IMR-90 (cell line): Measurements from ENCODE around the gene CUL4A. TPM values are rescaled to one million over a fixed set of nuclear protein-coding genes. Genes with fewer than 3 reads are reported as not detected.

Source experiments
- ATAC-seq: fragments of 200-7000 bp; cut with Tn5 transposase; 2 replicates; pipeline ENCODE4 v1.9.1; 2020; ENCODE audit warnings: low read depth, mild to moderate bottlenecking, moderate library complexity
- BruUV-seq: library from RNA; stranded (reverse); fragments of 400-500 nt; replicated peaks from 2 replicates; lab custom pipeline; 2021; lab: Mats Ljungman, UMichigan
- CTCF ChIA-PET: fragments of 300-600 bp; formaldehyde crosslinking; extraction: SDS; loops from one replicate; lab custom pipeline; 2021; ENCODE audit warnings: antibody characterized with exemption; lab: Yijun Ruan, JAX
- POLR2A ChIA-PET: fragments of 300-600 bp; sonication (Branson Sonifier 250); formaldehyde crosslinking; loops from one replicate; lab custom pipeline; 2022; ENCODE audit warnings: antibody characterized with exemption; ENCODE audit not compliant: unreplicated experiment; lab: Charles Lee
- DNase-seq: peaks from one replicate; pipeline ENCODE4 v3.0.0; 2013
- H2AFZ ChIP-seq: replicated peaks from 2 replicates; pipeline ENCODE3; 2013; ENCODE audit warnings: low read length, mild to moderate bottlenecking; ENCODE audit not compliant: poor library complexity
- H2AK5ac ChIP-seq: 2 replicates; pipeline ENCODE4 v1.6.1; 2013; ENCODE audit warnings: low read depth, low read length, inconsistent platforms
- H2AK9ac ChIP-seq: replicated peaks from 2 replicates; pipeline ENCODE3; 2013; ENCODE audit warnings: mild to moderate bottlenecking, low read depth, low read length, moderate library complexity; ENCODE audit not compliant: poor library complexity
- H2BK120ac ChIP-seq: 2 replicates; pipeline ENCODE4 v1.6.1; 2013; ENCODE audit warnings: low read depth, low read length, inconsistent platforms
- H2BK15ac ChIP-seq: 3 replicates; pipeline ENCODE4 v1.6.1; 2013; ENCODE audit warnings: low read depth, low read length, inconsistent platforms
- H2BK20ac ChIP-seq: 2 replicates; pipeline ENCODE4 v1.6.1; 2013; ENCODE audit warnings: low read depth, mild to moderate bottlenecking, inconsistent platforms, low read length, moderate library complexity
- H2BK5ac ChIP-seq: 2 replicates; pipeline ENCODE4 v1.6.1; 2013; ENCODE audit warnings: mild to moderate bottlenecking, low read depth, low read length, inconsistent platforms; ENCODE audit not compliant: poor library complexity, severe bottlenecking
- H3K14ac ChIP-seq: replicated peaks from 2 replicates; pipeline ENCODE4 v1.6.1; 2013; ENCODE audit warnings: low read depth, low read length, inconsistent platforms
- H3K18ac ChIP-seq: 2 replicates; pipeline ENCODE4 v1.6.1; 2013; ENCODE audit warnings: low read depth, low read length, control low read depth
- H3K23ac ChIP-seq: 2 replicates; pipeline ENCODE4 v1.6.1; 2013; ENCODE audit warnings: low read depth, low read length, inconsistent platforms
- H3K27ac ChIP-seq: 2 replicates; pipeline ENCODE4 v1.5.1; 2013; ENCODE audit warnings: mild to moderate bottlenecking, control low read depth, low read length; ENCODE audit not compliant: insufficient read depth
- H3K27me3 ChIP-seq: 2 replicates; pipeline ENCODE4 v1.6.1; 2013; ENCODE audit warnings: low read length; ENCODE audit not compliant: control insufficient read depth, insufficient read depth
- H3K36me3 ChIP-seq: 2 replicates; pipeline ENCODE4 v1.6.1; 2013; ENCODE audit warnings: low read length, mixed read lengths; ENCODE audit not compliant: control insufficient read depth, insufficient read depth
- H3K4ac ChIP-seq: 2 replicates; pipeline ENCODE4 v1.6.1; 2013; ENCODE audit warnings: low read depth, low read length, inconsistent platforms
- H3K4me1 ChIP-seq: 2 replicates; pipeline ENCODE4 v1.6.1; 2013; ENCODE audit warnings: low read length, mixed read lengths; ENCODE audit not compliant: control insufficient read depth, insufficient read depth
- H3K4me2 ChIP-seq: 2 replicates; pipeline ENCODE4 v1.6.1; 2013; ENCODE audit warnings: low read depth, mild to moderate bottlenecking, control low read depth, low read length, moderate library complexity
- H3K4me3 ChIP-seq: 2 replicates; pipeline ENCODE4 v1.5.1; 2013; ENCODE audit warnings: low read depth, mild to moderate bottlenecking, control low read depth, low read length, moderate library complexity; ENCODE audit not compliant: insufficient read depth
- H3K56ac ChIP-seq: 2 replicates; pipeline ENCODE4 v1.6.1; 2013; ENCODE audit warnings: low read length, inconsistent platforms; ENCODE audit not compliant: insufficient read depth; ENCODE audit errors: extremely low read depth
- H3K79me1 ChIP-seq, 2 experiments: 2 replicates each; pipeline ENCODE4 v1.6.1; 2013; ENCODE audit warnings: low read length in 2 of 2, inconsistent platforms in 1 of 2, low read depth in 1 of 2
- H3K9ac ChIP-seq: 2 replicates; pipeline ENCODE4 v1.6.1; 2013; ENCODE audit warnings: low read depth, low read length, control low read depth
- H3K9me1 ChIP-seq: 2 replicates; pipeline ENCODE4 v1.6.1; 2013; ENCODE audit warnings: low read length, inconsistent platforms; ENCODE audit not compliant: insufficient read depth
- H3K9me3 ChIP-seq: 2 replicates; pipeline ENCODE4 v1.6.1; 2013; ENCODE audit warnings: low read length; ENCODE audit not compliant: control insufficient read depth, insufficient read depth
- H4K20me1 ChIP-seq: 2 replicates; pipeline ENCODE4 v1.6.1; 2013; ENCODE audit warnings: low read length, inconsistent platforms; ENCODE audit not compliant: insufficient read depth
- H4K5ac ChIP-seq: 2 replicates; pipeline ENCODE4 v1.6.1; 2013; ENCODE audit warnings: mild to moderate bottlenecking, low read depth, low read length, control low read depth
- H4K8ac ChIP-seq, 2 experiments: 2 replicates each; pipeline ENCODE4 v1.6.1; 2013; ENCODE audit warnings: low read depth in 2 of 2, low read length in 2 of 2, control low read depth in 1 of 2, inconsistent platforms in 1 of 2
- H4K91ac ChIP-seq: 2 replicates; pipeline ENCODE4 v1.6.1; 2013; ENCODE audit warnings: low read depth, low read length, inconsistent platforms; ENCODE audit not compliant: insufficient read depth
- BHLHE40 ChIP-seq: fragments of 150-350 bp; IDR thresholded peaks from 2 replicates; pipeline ENCODE4 v1.6.1; 2016; ENCODE audit warnings: mild to moderate bottlenecking, low read depth, low read length
- MXI1 ChIP-seq: IDR thresholded peaks from 2 replicates; pipeline ENCODE4 v1.6.1; 2012; ENCODE audit warnings: low read depth, mild to moderate bottlenecking, low read length, moderate library complexity, borderline replicate concordance
- WGBS, 2 experiments: methylation state at CpG; one replicate each; pipeline versions ENCODE4 v1.1.5 to v1.1.7; 2013; ENCODE audit warnings: missing lambda C conversion rate in 2 of 2; ENCODE audit not compliant: insufficient read length in 1 of 2; ENCODE audit errors: extremely low coverage in 2 of 2; 5-methylcytosine and 5-hydroxymethylcytosine counted together
- dilution Hi-C: fragments of 300-500 bp; cut with HindIII; formaldehyde crosslinking; loops from one replicate; pipeline ENCODE4 v1.14.3; 2018; ENCODE audit warnings: low sequenced_read_pairs; ENCODE audit not compliant: unreplicated experiment
- in situ Hi-C: fragments of 300-500 bp; cut with MboI; formaldehyde crosslinking; loops from 3 replicates; pipeline ENCODE4 v1.14.3; 2019; ENCODE audit warnings: low sequenced_read_pairs, inconsistent platforms, mixed read lengths
- intact Hi-C: fragments of 100-400 bp; cut with micrococcal nuclease; formaldehyde crosslinking; loops from 2 replicates; pipeline ENCODE4 v1.10.0; 2022
- polyA plus RNA-seq, 3 experiments: library from polyadenylated mRNA; depleted of rRNA; stranded (reverse); fragments of >200 nt; gene quantifications; 2 replicates each; pipeline ENCODE4 v1.2.3, GENCODE V29; 2012; ENCODE audit warnings: low replicate concordance in 1 of 3
- total RNA-seq: library from RNA; depleted of rRNA; stranded (reverse); fragments of >200 nt; gene quantifications from 2 replicates; pipeline ENCODE4 v1.2.3, GENCODE V29; 2012
- TF ChIP-seq, protein P1 (sequence below): fragments of 150-350 bp; IDR thresholded peaks from 2 replicates; pipeline ENCODE4 v1.6.1; 2016; ENCODE audit warnings: low read depth, mild to moderate bottlenecking, low read length, moderate library complexity, borderline replicate concordance

The CUL4A gene
- total and polyA plus RNA-seq, 2 of the 4 experiments (the other 2 are of a cell fraction): 86.0 to 146 TPM

GRCh38 chr13:113178896-113179167 is 30.6 kb upstream of the CUL4A start (continued):
- TF ChIP-seq, protein P1, sequence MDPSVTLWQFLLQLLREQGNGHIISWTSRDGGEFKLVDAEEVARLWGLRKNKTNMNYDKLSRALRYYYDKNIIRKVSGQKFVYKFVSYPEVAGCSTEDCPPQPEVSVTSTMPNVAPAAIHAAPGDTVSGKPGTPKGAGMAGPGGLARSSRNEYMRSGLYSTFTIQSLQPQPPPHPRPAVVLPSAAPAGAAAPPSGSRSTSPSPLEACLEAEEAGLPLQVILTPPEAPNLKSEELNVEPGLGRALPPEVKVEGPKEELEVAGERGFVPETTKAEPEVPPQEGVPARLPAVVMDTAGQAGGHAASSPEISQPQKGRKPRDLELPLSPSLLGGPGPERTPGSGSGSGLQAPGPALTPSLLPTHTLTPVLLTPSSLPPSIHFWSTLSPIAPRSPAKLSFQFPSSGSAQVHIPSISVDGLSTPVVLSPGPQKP: no peak

- no peak overlapping the region for H3K4me2 ChIP-seq
- no peaks in the 10 kb centered on the region for H3K9me3 ChIP-seq
- DNase-seq (peak; percentile 82), ATAC-seq (peak; percentile 17)
- intact Hi-C loops: loop anchor here (2.0 kb wide), 2 partner anchors 29 to 37 kb away; partner anchors contain the start of genes CUL4A and PCID2
- peaks cover 17 to 60% of the 10 kb centered on the region in 2 experiments; a peak in 3 of 4 replicates for H3K79me1 ChIP-seq
- no peaks in the 10 kb centered on the region for H4K20me1 ChIP-seq
- peak overlapping the region; percentile 97 for H3K14ac ChIP-seq
- H4K91ac ChIP-seq: peak overlapping the region; percentile 98
- H2AK9ac ChIP-seq: peak overlapping the region; percentile 86
- peak overlapping the region; percentile 38 for H3K18ac ChIP-seq
- H3K9me1 ChIP-seq: peaks cover 10% of the 10 kb centered on the region
- peak overlapping the region; percentile 38 for H3K9ac ChIP-seq
- ChIA-PET CTCF (interaction anchor here (0.6 to 0.8 kb wide), 5 partner anchors 8 to 318 kb away, joined by 3 to 7 read pairs (median 3); no protein-coding TSS in a partner anchor), POLR2A (interaction anchor here (1.2 kb wide), 1 partner anchor 28 kb away, joined by 3 read pairs; no protein-coding TSS in a partner anchor)
- H2AK5ac ChIP-seq: peak overlapping the region; percentile 100
- peak overlapping the region; percentile 68 for H2AFZ ChIP-seq
- 44% methylated on average over 3 of the region's 28 CpGs; no CpG with 5 or more reads in 1 of the 2 experiments for WGBS, 2 experiments
- H3K4me1 ChIP-seq: peaks cover 18% of the 10 kb centered on the region
- in situ Hi-C loops: no loop called here
- H3K23ac ChIP-seq: peak overlapping the region; percentile 55
- no TSS peak for BruUV-seq
- H3K27ac ChIP-seq: peak overlapping the region; percentile 78
- H2BK5ac ChIP-seq: peak overlapping the region; percentile 100
- H4K8ac ChIP-seq: peak overlapping the region; percentile 94 to 97
- peak overlapping the region; percentile 99 for H2BK120ac ChIP-seq
- peak overlapping the region; percentile 19 for H4K5ac ChIP-seq
- peaks cover 51% of the 10 kb centered on the region for H3K36me3 ChIP-seq
- dilution Hi-C loops: no loop called here
- peak overlapping the region; percentile 99 for H3K4ac ChIP-seq
- no peak for TF ChIP-seq BHLHE40
- peak; percentile 25; the same call in 1 of the 2 replicates for TF ChIP-seq MXI1
- H2BK20ac ChIP-seq: peak overlapping the region; percentile 91
- peak overlapping the region; percentile 89 for H2BK15ac ChIP-seq
- peak overlapping the region; percentile 86 for H3K56ac ChIP-seq
- no peaks in the 10 kb centered on the region for H3K27me3 ChIP-seq
- no peak overlapping the region for H3K4me3 ChIP-seq
Measured at GRCh38 chr13:113179374-113180230, 29.8 kb upstream of the CUL4A start.
